ENCODE data around the gene BTBD9.

The BTBD9 gene

DNA sequence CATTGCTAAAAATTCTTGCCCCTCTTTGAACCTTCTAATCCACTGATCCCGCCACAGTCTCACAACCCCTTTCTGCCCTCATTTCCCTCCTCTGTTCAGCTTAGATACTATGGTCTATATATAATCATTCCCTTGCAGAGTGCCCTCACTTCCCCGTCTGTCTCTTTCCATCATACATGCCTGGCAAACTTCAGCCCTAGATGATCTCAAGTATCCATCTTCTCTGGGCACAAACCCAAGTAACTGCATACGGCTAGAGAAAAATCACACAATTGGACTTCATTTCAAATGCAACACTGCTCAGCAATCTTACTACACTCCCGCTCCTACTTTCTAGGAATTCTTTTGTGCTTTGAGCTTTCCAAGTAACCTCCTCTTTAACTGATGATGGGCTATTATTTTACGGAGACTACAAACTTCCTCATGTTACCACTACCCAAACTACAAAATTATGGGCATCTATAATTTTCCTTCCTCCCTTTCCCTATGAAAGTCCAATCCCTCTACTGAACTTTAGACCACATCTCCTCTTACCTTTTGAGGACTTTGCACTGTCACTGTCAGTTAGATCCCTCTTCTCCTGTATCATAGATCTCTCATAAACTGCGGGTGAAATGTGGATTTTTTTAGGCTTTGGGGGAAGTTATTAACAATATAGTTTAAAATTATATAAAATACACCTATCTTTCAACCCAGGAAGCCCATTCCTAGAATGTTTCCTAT lies 135.6 kb downstream of the BTBD9 start:
- no peak for DNase-seq

GRCh38 chr6:38503032-38503773 lies 136.5 kb downstream of the BTBD9 start:
- no peak for DNase-seq

- DNase-seq = no peak
These were observed 137.3 kb downstream of the BTBD9 start for GRCh38 chr6:38502423-38502822.

- no peak for DNase-seq
These were observed 137.8 kb downstream of the BTBD9 start for GRCh38 chr6:38501931-38502330.

DNA sequence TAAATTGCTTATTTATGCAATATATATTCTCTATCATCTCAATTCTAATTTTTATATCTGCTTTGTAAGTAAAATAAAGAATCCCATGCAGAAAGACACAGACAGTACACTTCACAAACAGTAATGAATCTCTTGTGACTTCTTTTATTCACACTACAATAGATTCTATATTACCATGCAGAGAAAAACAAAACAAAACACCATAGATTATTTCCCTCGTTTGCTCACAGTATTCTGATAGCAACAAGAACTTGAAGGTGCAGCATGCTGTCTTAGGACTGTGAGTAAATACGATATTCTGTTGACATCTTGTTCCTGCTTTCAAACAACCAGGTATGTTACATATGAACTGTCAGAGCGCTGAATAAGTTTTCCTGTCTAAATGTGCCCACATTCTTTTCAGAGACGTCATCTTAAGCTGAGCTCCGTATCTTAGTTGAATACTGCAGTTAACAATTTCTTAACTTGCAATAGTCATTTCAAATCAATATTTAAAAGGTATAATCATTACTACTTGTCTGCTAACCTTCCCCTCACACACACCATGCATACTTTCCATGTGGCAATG lies 140.1 kb downstream of the BTBD9 start:
- DNase-seq = no peak

- no peak for DNase-seq
These were observed 140.8 kb downstream of the BTBD9 start for GRCh38 chr6:38498805-38499445.

DNA sequence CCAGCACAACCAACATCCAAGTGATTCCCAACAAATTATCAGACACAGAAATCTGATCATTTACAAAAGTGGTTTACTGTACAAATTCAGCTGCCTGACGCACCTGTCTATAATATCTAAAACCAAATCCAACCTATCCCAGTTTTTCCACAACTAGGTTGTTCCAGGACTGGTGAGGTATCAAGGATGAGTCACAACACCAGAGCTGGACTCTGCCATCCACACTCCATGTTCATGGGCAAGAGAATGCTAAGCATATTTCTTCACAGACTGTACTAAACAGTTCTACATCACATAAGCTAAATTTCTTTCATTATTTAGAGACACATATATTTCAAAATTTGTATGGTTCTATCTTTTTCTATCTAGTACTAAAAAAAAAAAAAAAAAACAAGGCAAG lies 141.6 kb downstream of the BTBD9 start:
- no peak for DNase-seq

- no peak for DNase-seq
These were observed 142.2 kb downstream of the BTBD9 start for GRCh38 chr6:38497546-38497945.

- no peak for DNase-seq
These were observed 143.7 kb downstream of the BTBD9 start for GRCh38 chr6:38495922-38496635.

- no peak for DNase-seq
These were observed 144.2 kb downstream of the BTBD9 start for GRCh38 chr6:38495518-38495917.

DNA sequence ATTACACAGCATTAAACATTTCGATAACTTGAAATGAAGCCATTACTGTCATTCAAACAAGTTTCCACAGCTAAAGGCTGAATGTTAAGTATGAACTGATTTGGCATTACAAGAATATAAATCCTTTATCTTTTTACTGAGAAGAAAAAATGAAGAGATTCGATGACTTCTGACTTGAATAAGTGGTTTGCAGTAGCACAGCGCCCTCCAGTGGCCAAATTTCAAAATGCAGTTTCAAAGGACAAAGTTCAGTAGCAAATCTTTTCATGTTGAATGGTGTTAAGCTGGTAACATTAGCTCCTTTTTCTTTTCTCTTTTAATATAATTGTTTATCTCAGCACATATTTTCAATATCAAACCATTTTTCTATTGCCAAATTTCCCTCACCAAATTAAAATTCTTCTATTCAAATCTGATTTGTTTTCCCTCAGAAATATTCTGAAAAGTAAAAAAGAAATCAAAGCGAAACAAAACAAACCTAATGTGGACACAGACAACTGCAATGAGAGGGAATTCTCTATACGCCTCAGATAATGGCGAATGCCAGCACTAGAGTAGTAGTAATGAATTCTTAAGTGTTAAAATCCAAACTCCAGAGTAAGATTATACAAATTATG lies 145.7 kb downstream of the BTBD9 start:
- no peak for DNase-seq

GRCh38 chr6:38492031-38492430 lies 147.7 kb downstream of the BTBD9 start:
- no peak for DNase-seq

DNA sequence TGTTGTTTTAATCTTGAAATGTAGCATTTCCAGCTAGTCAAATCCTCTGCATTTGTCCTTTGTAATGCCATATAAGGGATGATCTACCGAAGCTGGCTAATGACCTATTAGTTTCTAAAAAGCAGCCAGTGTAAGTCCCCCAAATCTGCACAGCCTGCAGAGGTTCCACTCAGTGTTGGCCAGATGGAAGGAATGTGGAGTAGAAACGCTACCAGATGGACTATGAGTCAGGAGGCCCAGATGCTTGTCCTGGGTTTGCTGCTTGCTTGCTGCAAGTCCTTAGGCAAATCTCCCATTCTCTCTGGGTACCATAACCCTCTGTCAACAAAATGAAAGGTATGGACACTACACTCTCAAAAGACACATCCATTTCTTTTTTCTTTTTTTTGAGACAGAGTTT lies 149.8 kb downstream of the BTBD9 start:
- DNase-seq = no peak

DNA sequence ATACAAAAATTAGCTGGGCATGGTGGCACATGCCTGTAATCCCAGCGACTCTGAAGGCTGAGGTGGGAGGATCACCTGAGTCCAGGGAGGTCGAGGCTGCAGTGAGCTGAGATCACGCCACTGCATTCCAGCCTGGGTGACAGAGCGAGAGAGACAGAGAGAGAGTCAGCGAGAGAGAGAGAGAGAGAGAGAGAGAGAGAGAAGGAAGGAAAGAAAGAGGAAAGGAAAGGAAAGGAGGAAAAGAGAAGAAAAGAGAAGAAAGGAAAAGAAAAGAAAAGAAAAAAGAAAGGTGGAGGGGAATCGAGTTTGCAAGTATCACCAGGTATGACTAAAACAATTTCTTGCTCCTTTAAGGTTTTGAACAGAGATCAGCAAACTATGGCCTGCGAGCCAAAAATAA lies 152.3 kb downstream of the BTBD9 start:
- no peak for DNase-seq

DNA sequence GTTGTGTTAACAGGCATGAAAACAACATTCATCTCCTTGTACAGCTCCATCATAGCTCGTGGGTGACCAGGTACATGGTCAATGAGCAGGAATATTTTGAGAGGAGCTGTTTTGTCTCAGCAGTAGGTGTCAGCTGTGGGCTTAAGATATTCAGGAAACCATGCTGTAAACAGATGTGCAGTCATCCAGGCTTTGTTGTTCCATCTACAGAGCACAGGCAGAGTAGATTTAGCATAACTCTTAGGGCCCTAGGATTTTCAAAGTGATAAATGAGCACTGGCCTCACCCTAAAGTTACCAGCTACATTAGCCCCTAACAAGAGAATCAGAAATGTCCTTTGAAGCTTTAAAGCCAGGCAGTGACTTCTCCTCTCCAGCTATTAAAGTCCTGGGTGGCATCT lies 154.2 kb downstream of the BTBD9 start:
- DNase-seq = no peak

- no peak for DNase-seq
These were observed 155.1 kb downstream of the BTBD9 start for GRCh38 chr6:38484656-38485055.

- no peak for DNase-seq
These were observed 156.2 kb downstream of the BTBD9 start for GRCh38 chr6:38483526-38483925.

GRCh38 chr6:38482466-38482865 lies 157.3 kb downstream of the BTBD9 start:
- no peak for DNase-seq

- no peak for DNase-seq
These were observed 157.9 kb downstream of the BTBD9 start for GRCh38 chr6:38481851-38482250.

- no peak for DNase-seq
These were observed 158.4 kb downstream of the BTBD9 start for GRCh38 chr6:38481211-38481836.

GRCh38 chr6:38480036-38480435 lies 159.7 kb downstream of the BTBD9 start:
- DNase-seq = no peak

DNA sequence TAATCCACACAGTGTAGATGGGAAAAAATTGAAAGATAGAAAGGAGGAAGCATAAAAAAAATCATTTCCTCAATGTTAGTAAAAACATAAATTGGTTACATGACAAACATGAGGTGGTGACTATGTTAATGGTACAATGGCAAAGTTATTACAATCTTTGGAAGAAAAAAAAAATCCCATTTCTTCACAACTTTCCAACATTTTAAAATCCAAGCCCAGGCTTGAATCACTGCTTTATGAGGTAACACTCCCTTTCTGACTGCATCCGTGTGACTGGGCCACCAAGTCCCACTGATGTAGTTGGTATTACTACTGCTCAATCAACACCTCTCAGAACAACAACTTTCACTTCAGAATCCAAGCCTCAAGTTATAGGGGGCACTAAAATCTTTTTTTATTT lies 160.4 kb downstream of the BTBD9 start:
- no peak for DNase-seq
